BJ (cell line): ENCODE results near the gene STUB1. TPM values are rescaled to one million over a fixed set of nuclear protein-coding genes. Genes with fewer than 3 reads are reported as not detected.

Source experiments
- CTCF ChIA-PET: fragments of 350-600 bp; formaldehyde crosslinking; extraction: SDS; loops from one replicate; lab custom pipeline; 2021; ENCODE audit warnings: antibody characterized with exemption, inconsistent platforms; lab: Yijun Ruan, JAX
- POLR2A ChIA-PET: fragments of 300-600 bp; sonication (Branson Sonifier 250); formaldehyde crosslinking; extraction: SDS; loops from one replicate; lab custom pipeline; 2021; ENCODE audit warnings: antibody characterized with exemption; lab: Charles Lee
- DNase-seq: peaks from one replicate; pipeline ENCODE4 v3.0.0-alpha.2; 2011; ENCODE audit warnings: low read depth
- H3K27me3 ChIP-seq: 2 replicates; pipeline ENCODE4 v1.6.0; 2011; ENCODE audit warnings: low read length; ENCODE audit not compliant: control insufficient read depth, insufficient read depth
- H3K36me3 ChIP-seq: 2 replicates; pipeline ENCODE4 v1.5.1; 2011; ENCODE audit warnings: low read length; ENCODE audit not compliant: control insufficient read depth, insufficient read depth
- H3K4me3 ChIP-seq: 2 replicates; pipeline ENCODE4 v1.5.1; 2011; ENCODE audit warnings: low read depth, mild to moderate bottlenecking, control low read depth, low read length
- CTCF ChIP-seq: IDR thresholded peaks from 2 replicates; pipeline ENCODE4 v1.5.1; 2011; ENCODE audit warnings: low read depth, mild to moderate bottlenecking, control low read depth, inconsistent platforms, low read length, moderate library complexity; ENCODE audit not compliant: insufficient read depth
- polyA plus RNA-seq: library from polyadenylated mRNA; depleted of rRNA; stranded (reverse); fragments of >200 nt; gene quantifications from 2 replicates; pipeline ENCODE4 v1.2.3, GENCODE V29; 2011; rRNA removed

STUB1 gene
- polyA plus RNA-seq, 1 experiment = 148 TPM

GRCh38 chr16:732332-732731 is 52.1 kb downstream of the STUB1 start:
- Histone ChIP-seq H3K4me3 (no peak overlapping the region), H3K36me3 (peaks cover 21% of the 10 kb centered on the region), H3K27me3 (no peaks in the 10 kb centered on the region)
- POLR2A ChIA-PET = no interaction called here
- CTCF ChIA-PET = interaction anchor here (1.0 to 1.3 kb wide), 3 partner anchors 9 to 20 kb away, joined by 3 to 4 read pairs (median 3); partner anchors contain the start of genes ANTKMT and CIAO3
- DNase-seq = no peak
- TF ChIP-seq CTCF = no peak

Other genes starting within 250 kb of the STUB1 start
- gene CAPN15, start 152.7 kb upstream of the STUB1 start, polyA plus RNA-seq = 8.4 and 12.9 TPM in 2 replicates
- not detected in 2 replicates for gene PRR35, start 120.0 kb upstream of the STUB1 start, polyA plus RNA-seq
- 0.31 and 0.66 TPM in 2 replicates for gene NHLRC4, start 113.4 kb upstream of the STUB1 start, polyA plus RNA-seq
- gene PIGQ, start 110.4 kb upstream of the STUB1 start, polyA plus RNA-seq = 15.4 and 26.6 TPM in 2 replicates
- gene RAB40C, start 90.3 kb upstream of the STUB1 start, polyA plus RNA-seq = 6.5 and 7.6 TPM in 2 replicates
- gene WFIKKN1, start 49.4 kb upstream of the STUB1 start, polyA plus RNA-seq = not detected in 2 replicates
- 77.2 and 105 TPM in 2 replicates for gene METTL26, start 44.1 kb upstream of the STUB1 start, polyA plus RNA-seq
- gene MCRIP2, start 38.6 kb upstream of the STUB1 start, polyA plus RNA-seq = 10.6 and 16.5 TPM in 2 replicates
- 6.2 and 10.0 TPM in 2 replicates for gene WDR90, start 31.0 kb upstream of the STUB1 start, polyA plus RNA-seq
- gene RHOT2, start 12.3 kb upstream of the STUB1 start, polyA plus RNA-seq = 37.1 and 81.7 TPM in 2 replicates
- 0.74 and 1.3 TPM in 2 replicates for gene RHBDL1, start 4.7 kb upstream of the STUB1 start, polyA plus RNA-seq
- gene JMJD8, start 3.9 kb downstream of the STUB1 start, polyA plus RNA-seq = 54.8 and 91.8 TPM in 2 replicates
- gene WDR24, start 10.0 kb downstream of the STUB1 start, polyA plus RNA-seq = 2.2 and 3.7 TPM in 2 replicates
- gene FBXL16, start 25.4 kb downstream of the STUB1 start, polyA plus RNA-seq = 0.32 and 0.67 TPM in 2 replicates
- 33.7 and 40.3 TPM in 2 replicates for gene METRN, start 34.7 kb downstream of the STUB1 start, polyA plus RNA-seq
- gene ANTKMT, start 40.7 kb downstream of the STUB1 start, polyA plus RNA-seq = 7.7 and 10.7 TPM in 2 replicates
- 0.77 and 2.4 TPM in 2 replicates for gene CCDC78, start 46.0 kb downstream of the STUB1 start, polyA plus RNA-seq
- 4.3 and 7.0 TPM in 2 replicates for gene HAGHL, start 46.7 kb downstream of the STUB1 start, polyA plus RNA-seq
- 16.1 and 23.1 TPM in 2 replicates for gene CIAO3, start 60.6 kb downstream of the STUB1 start, polyA plus RNA-seq
- gene MSLN, start 80.3 kb downstream of the STUB1 start, polyA plus RNA-seq = 0.25 and 0.67 TPM in 2 replicates
- gene RPUSD1, start 108.0 kb downstream of the STUB1 start, polyA plus RNA-seq = 13.7 and 24.7 TPM in 2 replicates
- 2.6 and 6.1 TPM in 2 replicates for gene CHTF18, start 108.2 kb downstream of the STUB1 start, polyA plus RNA-seq
- not detected in 2 replicates for gene GNG13, start 120.3 kb downstream of the STUB1 start, polyA plus RNA-seq